Activated CD8-positive, alpha-beta T cell treated with anti-CD3 and anti-CD28 coated beads for 36 hours (primary cell): Measurements from ENCODE around the gene AP4M1. TPM values are rescaled to one million over a fixed set of nuclear protein-coding genes. Genes with fewer than 3 reads are reported as not detected.

Experiments used
- ATAC-seq: fragments of 200-7000 bp; cut with Tn5 transposase; one replicate; pipeline ENCODE4 v1.10.0; 2021; ENCODE audit warnings: mild to moderate bottlenecking, moderate library complexity
- CTCF ChIA-PET: fragments of 350-600 bp; sonication (Branson Sonifier 250); formaldehyde crosslinking; loops from one replicate; lab custom pipeline; 2021; ENCODE audit warnings: antibody characterized with exemption; lab: Charles Lee
- POLR2A ChIA-PET: fragments of 350-600 bp; sonication (Branson Sonifier 250); formaldehyde crosslinking; loops from one replicate; lab custom pipeline; 2021; ENCODE audit warnings: antibody characterized with exemption; lab: Charles Lee
- DNase-seq: peaks from one replicate; pipeline ENCODE4 v3.0.0-alpha.2; 2020
- H3K27ac Mint-ChIP-seq: one replicate; pipeline ENCODE4 v1.8.0; 2021; ENCODE audit warnings: mild to moderate bottlenecking, mixed read lengths
- H3K27me3 Mint-ChIP-seq: one replicate; pipeline ENCODE4 v1.8.0; 2021; ENCODE audit warnings: mixed read lengths
- H3K36me3 Mint-ChIP-seq: one replicate; pipeline ENCODE4 v1.8.0; 2021; ENCODE audit warnings: low read depth, mixed read lengths
- H3K4me1 Mint-ChIP-seq: one replicate; pipeline ENCODE4 v1.8.0; 2021; ENCODE audit warnings: low read depth, mixed read lengths
- H3K4me3 Mint-ChIP-seq: one replicate; pipeline ENCODE4 v1.8.0; 2021; ENCODE audit warnings: mild to moderate bottlenecking, moderate library complexity, mixed read lengths
- H3K9me3 Mint-ChIP-seq: one replicate; pipeline ENCODE4 v1.8.0; 2021; ENCODE audit warnings: mixed read lengths
- CTCF ChIP-seq: fragments of 200-600 bp; IDR thresholded peaks from one replicate; pipeline ENCODE4 v1.8.0; 2022; ENCODE audit warnings: antibody characterized with exemption, mild to moderate bottlenecking
- intact Hi-C: fragments of 100-400 bp; cut with micrococcal nuclease; formaldehyde crosslinking; loops from one replicate; pipeline ENCODE4 v1.10.0; 2022
- total RNA-seq, 2 experiments: library from RNA; stranded (reverse); gene quantifications; one replicate each; pipeline ENCODE4 v1.2.3, GENCODE V29; 2021

Gene AP4M1
- total RNA-seq, 2 experiments from 2014 or later = 9.8 to 10.9 TPM

GRCh38 chr7:100095289-100095688 is 6.2 kb upstream of the AP4M1 start:
- H3K27ac Mint-ChIP-seq = peak overlapping the region; percentile 5
- H3K9me3 Mint-ChIP-seq = no peaks in the 10 kb centered on the region
- CTCF ChIA-PET = interaction anchor here (0.9 kb wide), 1 partner anchor 78 kb away, joined by 3 read pairs; no protein-coding TSS in a partner anchor
- POLR2A ChIA-PET = interaction anchor here (0.7 to 3.2 kb wide), 11 partner anchors 9 to 339 kb away, joined by 3 to 12 read pairs (median 5); partner anchors contain the start of gene PVRIG
- ATAC-seq (no peak), DNase-seq (no peak)
- H3K4me3 Mint-ChIP-seq = no peak overlapping the region
- peaks cover 55% of the 10 kb centered on the region for H3K4me1 Mint-ChIP-seq
- intact Hi-C loops = no loop called here
- H3K27me3 Mint-ChIP-seq = no peaks in the 10 kb centered on the region
- TF ChIP-seq CTCF = no peak
- H3K36me3 Mint-ChIP-seq = peaks cover 84% of the 10 kb centered on the region

- CTCF ChIA-PET = interaction anchor here (0.9 kb wide), 1 partner anchor 78 kb away, joined by 3 read pairs; no protein-coding TSS in a partner anchor
- no peak for TF ChIP-seq CTCF
- H3K27ac Mint-ChIP-seq = peak overlapping the region; percentile 5
- H3K9me3 Mint-ChIP-seq = no peaks in the 10 kb centered on the region
- DNase-seq (no peak), ATAC-seq (no peak)
- H3K36me3 Mint-ChIP-seq = peaks cover 88% of the 10 kb centered on the region
- peaks cover 53% of the 10 kb centered on the region for H3K4me1 Mint-ChIP-seq
- intact Hi-C loops = no loop called here
- no peaks in the 10 kb centered on the region for H3K27me3 Mint-ChIP-seq
- POLR2A ChIA-PET = interaction anchor here (1.0 to 3.2 kb wide), 9 partner anchors 9 to 124 kb away, joined by 3 to 12 read pairs (median 5); partner anchors contain the start of gene PVRIG
- no peak overlapping the region for H3K4me3 Mint-ChIP-seq
Measured at GRCh38 chr7:100095704-100096103, 5.7 kb upstream of the AP4M1 start.

- H3K4me1 Mint-ChIP-seq = peaks cover 49% of the 10 kb centered on the region
- no peak for TF ChIP-seq CTCF
- ChIA-PET CTCF (interaction anchor here (2.5 kb wide), 1 partner anchor 8 kb away, joined by 10 read pairs; no protein-coding TSS in a partner anchor), POLR2A (interaction anchor here (0.6 to 8.5 kb wide), 6 partner anchors 8 to 28 kb away, joined by 3 to 187 read pairs (median 31); partner anchors contain the start of genes COPS6 and MBLAC1)
- no peaks in the 10 kb centered on the region for H3K27me3 Mint-ChIP-seq
- intact Hi-C loops = no loop called here
- H3K4me3 Mint-ChIP-seq = peak overlapping the region; percentile 91
- ATAC-seq (no peak), DNase-seq (no peak)
- peaks cover 61% of the 10 kb centered on the region for H3K36me3 Mint-ChIP-seq
- no peaks in the 10 kb centered on the region for H3K9me3 Mint-ChIP-seq
- H3K27ac Mint-ChIP-seq = peak overlapping the region; percentile 95
Measured at GRCh38 chr7:100098913-100099312, 2.5 kb upstream of the AP4M1 start.

GRCh38 chr7:100099452-100099851 is 2.0 kb upstream of the AP4M1 start:
- intact Hi-C loops = no loop called here
- ChIA-PET POLR2A (interaction anchor here (0.6 to 8.5 kb wide), 7 partner anchors 8 to 48 kb away, joined by 3 to 187 read pairs (median 19); partner anchors contain the start of genes COPS6 and MBLAC1), CTCF (interaction anchor here (2.5 kb wide), 1 partner anchor 9 kb away, joined by 10 read pairs; no protein-coding TSS in a partner anchor)
- DNase-seq (no peak), ATAC-seq (no peak)
- Mint-ChIP-seq H3K4me1 (peaks cover 50% of the 10 kb centered on the region), H3K27ac (peak overlapping the region; percentile 95), H3K9me3 (no peaks in the 10 kb centered on the region), H3K27me3 (no peaks in the 10 kb centered on the region), H3K4me3 (peak overlapping the region; percentile 91), H3K36me3 (peaks cover 58% of the 10 kb centered on the region)
- TF ChIP-seq CTCF = no peak

- H3K9me3 Mint-ChIP-seq = no peaks in the 10 kb centered on the region
- CTCF ChIA-PET = interaction anchor here (0.6 to 3.1 kb wide), 9 partner anchors 8 to 50 kb away, joined by 3 to 18 read pairs (median 6); partner anchors contain the start of genes MBLAC1 and ZSCAN21
- H3K4me3 Mint-ChIP-seq = peak overlapping the region; percentile 91
- intact Hi-C loops = no loop called here
- H3K36me3 Mint-ChIP-seq = peaks cover 51% of the 10 kb centered on the region
- peaks cover 44% of the 10 kb centered on the region for H3K4me1 Mint-ChIP-seq
- H3K27me3 Mint-ChIP-seq = no peaks in the 10 kb centered on the region
- POLR2A ChIA-PET = interaction anchor here (0.7 to 8.5 kb wide), 27 partner anchors 9 to 444 kb away, joined by 3 to 187 read pairs (median 4); partner anchors contain the start of genes CNPY4, COPS6, MBLAC1 and MEPCE
- peak overlapping the region; percentile 95 for H3K27ac Mint-ChIP-seq
- ATAC-seq = peak; percentile 76
- peak; percentile 87 for DNase-seq
- no peak for TF ChIP-seq CTCF
Measured at GRCh38 chr7:100100420-100101015, 925 bp upstream of the AP4M1 start.
